Transverse colon (tissue), 4 donors: ENCODE data around the gene RCAN3. TPM values are rescaled to one million over a fixed set of nuclear protein-coding genes. Genes with fewer than 3 reads are reported as not detected.

Experiments
- DNase-seq: peaks from one replicate; pipeline ENCODE4 v3.0.0-alpha.2; 2019
- H3K27ac ChIP-seq, 4 donors: fragments of 200-600 bp; sonication (generic); 2 replicates each; pipeline ENCODE4 v1.5.1; 2016 to 2018; ENCODE audit warnings: inconsistent platforms in 4 of 4
- H3K27me3 ChIP-seq: fragments of 200-600 bp; sonication (generic); 2 replicates; pipeline ENCODE4 v1.5.1; 2017; ENCODE audit warnings: inconsistent platforms
- H3K36me3 ChIP-seq, 4 donors: fragments of 200-600 bp; sonication (generic); 2 replicates each; pipeline ENCODE4 v1.5.1; 2017 to 2019; ENCODE audit warnings: inconsistent platforms in 4 of 4
- H3K4me1 ChIP-seq, 4 donors: fragments of 200-600 bp; sonication (generic); 2 replicates each; pipeline ENCODE4 v1.5.1; 2017 to 2020; ENCODE audit warnings: inconsistent platforms in 4 of 4
- H3K4me3 ChIP-seq, 4 donors: fragments of 200-600 bp; sonication (generic); 1 replicate in 1 of 4; 2 replicates in 3 of 4; pipeline versions ENCODE4 v1.5.1 to v1.6.1; 2017 to 2019; ENCODE audit warnings: inconsistent platforms in 4 of 4
- H3K9me3 ChIP-seq, 2 donors: fragments of 200-600 bp; sonication (generic); 2 replicates each; pipeline ENCODE4 v1.5.1; 2017 to 2019; ENCODE audit warnings: inconsistent platforms in 2 of 2
- EP300 ChIP-seq: sonication (generic); formaldehyde crosslinking; IDR thresholded peaks from one replicate; pipeline ENCODE4 v1.6.1; 2017; ENCODE audit warnings: antibody characterized with exemption, low read depth
- POLR2A ChIP-seq: fragments of 450-650 bp; IDR thresholded peaks from one replicate; pipeline ENCODE4 v1.6.1; 2016; ENCODE audit warnings: antibody characterized with exemption, mild to moderate bottlenecking, moderate library complexity
- POLR2AphosphoS5 ChIP-seq, 3 donors: sonication (generic); formaldehyde crosslinking; IDR thresholded peaks; one replicate each; pipeline ENCODE4 v1.6.1; 2016; ENCODE audit warnings: antibody characterized with exemption in 3 of 3
- WGBS, 2 donors: methylation state at CpG; one replicate each; pipeline ENCODE4 v1.1.5; 2018; ENCODE audit warnings: low coverage in 1 of 2; 5-methylcytosine and 5-hydroxymethylcytosine counted together
- in situ Hi-C, 4 donors: fragments of 200-750 bp; cut with MboI; loops; one replicate each; pipeline versions ENCODE4 v1.15.0 to v1.15.1; 2017; ENCODE audit warnings: low sequenced_read_pairs in 3 of 4, low pct_ligation_motif_present in 1 of 4, low pct_unique_long_range_greater_than_20kb in 1 of 4
- intact Hi-C: fragments of 100-400 bp; cut with DNase I; formaldehyde crosslinking; loops from one replicate; pipeline ENCODE4 v1.15.1; 2023; ENCODE audit warnings: low total_unique reads
- total RNA-seq, 4 donors: library from RNA; depleted of rRNA; stranded (reverse); fragments of >200 nt; gene quantifications; one replicate each; pipeline ENCODE4 v1.1.0, GENCODE V29; 2016
- TF ChIP-seq, protein P1 (sequence below), 5 experiments: fragments of 200-600 bp in 3 of 5; fragments of 450-650 bp in 2 of 5; sonication (generic) in 3 of 5; IDR thresholded peaks; 1 replicate in 2 of 5; 2 replicates in 3 of 5; pipeline ENCODE4 v1.5.1; 2016 to 2017; ENCODE audit warnings: antibody characterized with exemption in 5 of 5, inconsistent platforms in 3 of 5, mild to moderate bottlenecking in 2 of 5, moderate library complexity in 1 of 5

The RCAN3 gene
- total RNA-seq, 4 donors from 2014 or later: 6.4 to 17.5 (median 11.3) TPM

GRCh38 chr1:24503059-24503751, 569 bp downstream of the RCAN3 start:
- intact Hi-C loops: no loop called here

GRCh38 chr1:24503870-24504523, 1.4 kb downstream of the RCAN3 start:
- Histone ChIP-seq H3K36me3 (no peaks in the 10 kb centered on the region), H3K27ac (peak overlapping the region in 3 of 4 donors; percentile 91 to 93 (median 92)), H3K4me1 (peaks cover 0 to 16% (median 7%) of the 10 kb centered on the region in 4 donors), H3K9me3 (no peaks in the 10 kb centered on the region), H3K27me3 (no peaks in the 10 kb centered on the region), H3K4me3 (peak overlapping the region in 2 of 4 donors; percentile 60 to 71)
- intact Hi-C loops: no loop called here
- DNase-seq: no peak
- WGBS, 2 donors: 50 to 82% methylated on average over 3 to 7 of the region's 7 CpGs
- TF ChIP-seq POLR2A: no peak
- no peak for TF ChIP-seq POLR2AphosphoS5 (IDR thresholded peaks at IDR 0.05)
- TF ChIP-seq, protein P1, sequence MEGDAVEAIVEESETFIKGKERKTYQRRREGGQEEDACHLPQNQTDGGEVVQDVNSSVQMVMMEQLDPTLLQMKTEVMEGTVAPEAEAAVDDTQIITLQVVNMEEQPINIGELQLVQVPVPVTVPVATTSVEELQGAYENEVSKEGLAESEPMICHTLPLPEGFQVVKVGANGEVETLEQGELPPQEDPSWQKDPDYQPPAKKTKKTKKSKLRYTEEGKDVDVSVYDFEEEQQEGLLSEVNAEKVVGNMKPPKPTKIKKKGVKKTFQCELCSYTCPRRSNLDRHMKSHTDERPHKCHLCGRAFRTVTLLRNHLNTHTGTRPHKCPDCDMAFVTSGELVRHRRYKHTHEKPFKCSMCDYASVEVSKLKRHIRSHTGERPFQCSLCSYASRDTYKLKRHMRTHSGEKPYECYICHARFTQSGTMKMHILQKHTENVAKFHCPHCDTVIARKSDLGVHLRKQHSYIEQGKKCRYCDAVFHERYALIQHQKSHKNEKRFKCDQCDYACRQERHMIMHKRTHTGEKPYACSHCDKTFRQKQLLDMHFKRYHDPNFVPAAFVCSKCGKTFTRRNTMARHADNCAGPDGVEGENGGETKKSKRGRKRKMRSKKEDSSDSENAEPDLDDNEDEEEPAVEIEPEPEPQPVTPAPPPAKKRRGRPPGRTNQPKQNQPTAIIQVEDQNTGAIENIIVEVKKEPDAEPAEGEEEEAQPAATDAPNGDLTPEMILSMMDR (IDR thresholded peaks at IDR 0.05): no peak
- no peak for TF ChIP-seq EP300
- in situ Hi-C loops: no loop called here

More at GRCh38 chr1:24503059-24503751, 569 bp downstream of the RCAN3 start:
- H3K4me1 ChIP-seq: peaks cover 0 to 16% (median 7%) of the 10 kb centered on the region in 4 donors
- peak overlapping the region; percentile 58 to 90 (median 66) for H3K4me3 ChIP-seq
- H3K27ac ChIP-seq: peak overlapping the region; percentile 86 to 93 (median 92)
- H3K36me3 ChIP-seq: no peaks in the 10 kb centered on the region
- no peaks in the 10 kb centered on the region for H3K27me3 ChIP-seq
- no peaks in the 10 kb centered on the region for H3K9me3 ChIP-seq
- 3% methylated on average over 43 of the region's 53 CpGs; no CpG with 5 or more reads in 1 of the 2 donors for WGBS, 2 donors
- in situ Hi-C loops: no loop called here
- peak; percentile 38 for DNase-seq
- no peak for TF ChIP-seq EP300
- TF ChIP-seq, protein P1 (IDR thresholded peaks at IDR 0.05): no peak
- TF ChIP-seq POLR2A: no peak
- no peak for TF ChIP-seq POLR2AphosphoS5 (IDR thresholded peaks at IDR 0.05)

DNA sequence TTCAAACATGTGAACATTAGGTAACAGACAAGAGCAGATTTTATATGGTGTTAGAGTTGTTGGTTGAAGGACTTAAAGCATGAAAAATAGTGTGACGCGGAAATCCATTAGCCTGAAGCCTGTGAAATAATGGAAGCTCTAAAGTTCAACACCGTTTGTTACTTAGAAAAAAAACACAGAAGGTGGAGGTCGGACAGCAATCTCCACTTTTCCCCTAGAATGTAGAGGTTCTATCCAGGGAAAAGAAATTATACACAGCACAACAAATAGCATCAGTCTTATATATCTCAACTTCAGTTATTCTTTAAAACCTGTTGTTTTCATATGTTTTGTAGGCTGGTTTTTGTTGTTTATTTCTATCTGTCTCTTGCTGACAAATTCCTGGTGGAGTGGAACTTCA, 1.9 kb downstream of the RCAN3 start:
- Histone ChIP-seq H3K27ac (peak overlapping the region in 1 of 4 donors; percentile 15), H3K9me3 (no peaks in the 10 kb centered on the region), H3K4me1 (peaks cover 0 to 16% (median 7%) of the 10 kb centered on the region in 4 donors), H3K36me3 (no peaks in the 10 kb centered on the region), H3K27me3 (no peaks in the 10 kb centered on the region), H3K4me3 (no peak overlapping the region)
- intact Hi-C loops (no loop called here), in situ Hi-C loops (no loop called here)
- 87 to 89% methylated on average over 4 of the region's 4 CpGs for WGBS, 2 donors
- DNase-seq: no peak
- TF ChIP-seq, protein P1 (IDR thresholded peaks at IDR 0.05): no peak
- TF ChIP-seq EP300: no peak
- TF ChIP-seq POLR2A: no peak
- TF ChIP-seq POLR2AphosphoS5 (IDR thresholded peaks at IDR 0.05): no peak

GRCh38 chr1:24505816-24506215, 3.2 kb downstream of the RCAN3 start:
- TF ChIP-seq EP300 (no peak), POLR2A (no peak), POLR2AphosphoS5 (IDR thresholded peaks at IDR 0.05) (no peak)
- TF ChIP-seq, protein P1 (IDR thresholded peaks at IDR 0.05): no peak
- H3K4me3 ChIP-seq: no peak overlapping the region
- H3K27ac ChIP-seq: peak overlapping the region in 3 of 4 donors; percentile 17 to 31 (median 19)
- peaks cover 0 to 16% (median 7%) of the 10 kb centered on the region in 4 donors for H3K4me1 ChIP-seq
- 87 to 96% methylated on average over 4 of the region's 4 CpGs for WGBS, 2 donors
- H3K36me3 ChIP-seq: no peaks in the 10 kb centered on the region
- no peaks in the 10 kb centered on the region for H3K9me3 ChIP-seq
- in situ Hi-C loops: no loop called here
- no peak for DNase-seq
- H3K27me3 ChIP-seq: no peaks in the 10 kb centered on the region
- intact Hi-C loops: no loop called here
